Measurements from ENCODE around the gene GALK1. TPM values are rescaled to one million over a fixed set of nuclear protein-coding genes. Genes with fewer than 3 reads are reported as not detected.

GALK1 gene
- total RNA-seq, 4 donors from 2014 or later: 13.7 to 23.2 (median 20.4) TPM

GRCh38 chr17:75795820-75796607 lies 31.0 kb upstream of the GALK1 start:
- TF ChIP-seq POLR2A (IDR thresholded peaks at IDR 0.05) (no peak), POLR2AphosphoS5 (IDR thresholded peaks at IDR 0.05) (no peak), CTCF (IDR thresholded peaks at IDR 0.05) (no peak), EP300 (IDR thresholded peaks at IDR 0.05) (no peak)
- H3K27me3 ChIP-seq: no peaks in the 10 kb centered on the region
- no peaks in the 10 kb centered on the region for H3K9me3 ChIP-seq
- no peak for ATAC-seq
- no peak overlapping the region for H3K27ac ChIP-seq
- no peaks in the 10 kb centered on the region for H3K4me1 ChIP-seq
- H3K36me3 ChIP-seq: peaks cover 0 to 76% of the 10 kb centered on the region in 2 donors
- H3K4me3 ChIP-seq: no peak overlapping the region
- WGBS, 2 donors (ENCODE audit: low coverage in 1 of 2): 81% methylated on average over 5 to 8 of the region's 8 CpGs

GRCh38 chr17:75793460-75793859 lies 28.5 kb upstream of the GALK1 start:
- Histone ChIP-seq H3K4me1 (peaks cover 0 to 18% (median 0%) of the 10 kb centered on the region in 3 donors), H3K4me3 (no peak overlapping the region), H3K9me3 (no peaks in the 10 kb centered on the region), H3K27ac (no peak overlapping the region), H3K36me3 (peaks cover 0 to 52% of the 10 kb centered on the region in 2 donors), H3K27me3 (no peaks in the 10 kb centered on the region)
- no peak for ATAC-seq
- WGBS, 2 donors (ENCODE audit: low coverage in 1 of 2): 74 to 86% methylated on average over 1 of the region's 1 CpG
- TF ChIP-seq CTCF (IDR thresholded peaks at IDR 0.05) (no peak), POLR2AphosphoS5 (IDR thresholded peaks at IDR 0.05) (no peak), EP300 (IDR thresholded peaks at IDR 0.05) (no peak), POLR2A (IDR thresholded peaks at IDR 0.05) (no peak)

- Histone ChIP-seq H3K4me1 (peaks cover 0 to 40% (median 7%) of the 10 kb centered on the region in 3 donors), H3K9me3 (no peaks in the 10 kb centered on the region), H3K27me3 (no peaks in the 10 kb centered on the region), H3K4me3 (no peak overlapping the region), H3K27ac (no peak overlapping the region), H3K36me3 (peaks cover 0 to 34% of the 10 kb centered on the region in 2 donors)
- no peak for TF ChIP-seq POLR2A (IDR thresholded peaks at IDR 0.05)
- no peak for TF ChIP-seq CTCF (IDR thresholded peaks at IDR 0.05)
- TF ChIP-seq EP300 (IDR thresholded peaks at IDR 0.05): no peak
- TF ChIP-seq POLR2AphosphoS5 (IDR thresholded peaks at IDR 0.05): no peak
- WGBS, 2 donors (ENCODE audit: low coverage in 1 of 2): 91% methylated on average over 6 of the region's 6 CpGs
- no peak for ATAC-seq
Observed at GRCh38 chr17:75791254-75791653, 26.3 kb upstream of the GALK1 start.

GRCh38 chr17:75785016-75785890 lies 20.3 kb upstream of the GALK1 start:
- Histone ChIP-seq H3K27ac (peak overlapping the region; percentile 94 to 100 (median 96)), H3K36me3 (no peaks in the 10 kb centered on the region), H3K4me1 (peaks cover 0 to 75% (median 13%) of the 10 kb centered on the region in 3 donors), H3K4me3 (peak overlapping the region; percentile 64 to 79), H3K9me3 (no peaks in the 10 kb centered on the region), H3K27me3 (no peaks in the 10 kb centered on the region)
- 23 to 24% methylated on average over 4 to 10 of the region's 43 CpGs for WGBS, 2 donors (ENCODE audit: low coverage in 1 of 2)
- TF ChIP-seq CTCF (IDR thresholded peaks at IDR 0.05) (no peak), EP300 (IDR thresholded peaks at IDR 0.05) (peak; percentile 87), POLR2AphosphoS5 (IDR thresholded peaks at IDR 0.05) (peak; percentile 95), POLR2A (IDR thresholded peaks at IDR 0.05) (peak; percentile 52 to 57)
- peak; percentile 89 for ATAC-seq

All from gastroesophageal sphincter (tissue), 4 donors.